GM12874 (cell line): ENCODE results near the gene REL.

ENCODE experiments used
- TF ChIP-seq, protein P1 (sequence below): IDR thresholded peaks from 2 replicates; pipeline ENCODE4 v1.5.1; 2011; ENCODE audit warnings: low read depth, mild to moderate bottlenecking, control low read depth, low read length, moderate library complexity; ENCODE audit not compliant: insufficient read depth

REL gene

GRCh38 chr2:60883896-60884295, 2.5 kb downstream of the REL start:
- TF ChIP-seq, protein P1, sequence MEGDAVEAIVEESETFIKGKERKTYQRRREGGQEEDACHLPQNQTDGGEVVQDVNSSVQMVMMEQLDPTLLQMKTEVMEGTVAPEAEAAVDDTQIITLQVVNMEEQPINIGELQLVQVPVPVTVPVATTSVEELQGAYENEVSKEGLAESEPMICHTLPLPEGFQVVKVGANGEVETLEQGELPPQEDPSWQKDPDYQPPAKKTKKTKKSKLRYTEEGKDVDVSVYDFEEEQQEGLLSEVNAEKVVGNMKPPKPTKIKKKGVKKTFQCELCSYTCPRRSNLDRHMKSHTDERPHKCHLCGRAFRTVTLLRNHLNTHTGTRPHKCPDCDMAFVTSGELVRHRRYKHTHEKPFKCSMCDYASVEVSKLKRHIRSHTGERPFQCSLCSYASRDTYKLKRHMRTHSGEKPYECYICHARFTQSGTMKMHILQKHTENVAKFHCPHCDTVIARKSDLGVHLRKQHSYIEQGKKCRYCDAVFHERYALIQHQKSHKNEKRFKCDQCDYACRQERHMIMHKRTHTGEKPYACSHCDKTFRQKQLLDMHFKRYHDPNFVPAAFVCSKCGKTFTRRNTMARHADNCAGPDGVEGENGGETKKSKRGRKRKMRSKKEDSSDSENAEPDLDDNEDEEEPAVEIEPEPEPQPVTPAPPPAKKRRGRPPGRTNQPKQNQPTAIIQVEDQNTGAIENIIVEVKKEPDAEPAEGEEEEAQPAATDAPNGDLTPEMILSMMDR, result no peak

GRCh38 chr2:60884800-60885199, 3.4 kb downstream of the REL start:
- TF ChIP-seq, protein P1, result no peak

GRCh38 chr2:60885683-60886082, 4.3 kb downstream of the REL start:
- TF ChIP-seq, protein P1, result no peak

GRCh38 chr2:60886991-60887390, 5.6 kb downstream of the REL start:
- TF ChIP-seq, protein P1, result no peak

GRCh38 chr2:60888853-60889252, 7.5 kb downstream of the REL start:
- TF ChIP-seq, protein P1, result no peak

DNA sequence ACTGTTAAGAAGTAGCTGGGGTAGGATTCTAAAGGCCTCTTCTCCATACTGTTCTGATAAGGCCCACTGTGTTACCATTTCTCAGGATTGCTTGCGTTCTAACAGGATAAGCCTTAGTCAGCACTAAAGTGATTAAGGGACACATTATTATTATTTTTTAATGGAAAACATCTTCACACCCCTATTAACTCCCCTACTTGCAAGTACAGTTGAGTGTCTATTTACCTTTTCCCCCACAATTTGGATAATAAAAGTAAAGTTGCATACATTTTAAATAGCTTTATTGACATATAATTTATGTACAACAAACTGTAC, 9.0 kb downstream of the REL start:
- TF ChIP-seq, protein P1, result no peak

DNA sequence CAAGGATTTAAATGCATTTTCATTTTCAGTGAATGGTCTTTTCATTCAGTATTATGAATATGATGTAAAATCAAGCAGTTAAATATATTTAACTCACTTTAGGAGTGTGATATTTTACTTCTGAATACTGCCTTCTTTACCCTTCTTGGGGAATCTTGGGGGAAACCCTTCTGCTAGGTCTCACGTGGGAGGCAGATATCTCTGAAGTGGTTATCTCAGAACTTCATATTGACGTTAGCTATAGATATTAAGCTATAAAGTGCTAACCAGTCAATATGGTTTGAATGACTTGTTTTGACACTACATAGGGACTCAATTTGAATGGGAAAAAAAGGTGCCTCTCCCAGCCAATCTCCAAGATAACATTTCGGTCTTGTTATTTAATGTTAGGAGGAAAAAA, 9.8 kb downstream of the REL start:
- TF ChIP-seq, protein P1, result no peak

GRCh38 chr2:60898567-60898966, 17.2 kb downstream of the REL start:
- TF ChIP-seq, protein P1, result no peak
